ENCODE measurements around the gene CHAF1B.
A peak's percentile ranks its signal among the peaks of the same experiment; 100 is the strongest.

CHAF1B gene

GRCh38 chr21:36425286-36425685, 40.1 kb downstream of the CHAF1B start:
- no peaks in the 10 kb centered on the region for H3K27me3 Mint-ChIP-seq
- no peaks in the 10 kb centered on the region for H3K36me3 Mint-ChIP-seq
- no peak overlapping the region for H3K4me3 Mint-ChIP-seq
- H3K4me1 Mint-ChIP-seq: peaks cover 6% of the 10 kb centered on the region
- H3K9me3 Mint-ChIP-seq: no peaks in the 10 kb centered on the region
- DNase-seq (ENCODE audit: low spot score in 2 of 2) (no peak), ATAC-seq (ENCODE audit: low read depth) (no peak)
- no peak overlapping the region for H3K27ac Mint-ChIP-seq

DNA sequence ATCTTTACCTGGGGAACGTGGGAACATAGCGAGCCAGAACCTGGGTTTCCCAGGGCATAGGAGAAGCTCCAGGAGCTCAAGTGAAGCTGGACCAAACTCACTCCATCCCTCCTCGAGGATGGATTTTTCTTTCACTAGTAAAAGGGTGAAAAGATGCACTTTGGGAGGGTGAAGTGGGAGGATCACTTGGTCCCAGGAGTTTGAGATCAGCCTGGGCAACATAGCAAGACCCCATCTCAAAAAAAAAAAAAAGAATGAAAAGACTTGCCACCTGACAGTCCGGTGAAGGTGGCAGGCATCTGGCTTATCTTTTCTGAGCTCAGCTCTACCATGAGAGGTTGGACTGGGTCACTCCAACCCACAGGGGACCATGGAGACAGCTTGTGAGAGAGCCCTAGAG, 42.3 kb downstream of the CHAF1B start:
- H3K36me3 Mint-ChIP-seq: no peaks in the 10 kb centered on the region
- H3K4me3 Mint-ChIP-seq: no peak overlapping the region
- H3K9me3 Mint-ChIP-seq: no peaks in the 10 kb centered on the region
- DNase-seq (ENCODE audit: low spot score in 2 of 2) (no peak), ATAC-seq (ENCODE audit: low read depth) (no peak)
- H3K27ac Mint-ChIP-seq: no peak overlapping the region
- peaks cover 14% of the 10 kb centered on the region for H3K4me1 Mint-ChIP-seq
- peaks cover 5% of the 10 kb centered on the region for H3K27me3 Mint-ChIP-seq

- H3K4me1 Mint-ChIP-seq: peaks cover 14% of the 10 kb centered on the region
- H3K36me3 Mint-ChIP-seq: no peaks in the 10 kb centered on the region
- ATAC-seq (ENCODE audit: low read depth) (no peak), DNase-seq (ENCODE audit: low spot score in 2 of 2) (no peak)
- H3K4me3 Mint-ChIP-seq: peak overlapping the region; percentile 4
- no peak overlapping the region for H3K27ac Mint-ChIP-seq
- no peaks in the 10 kb centered on the region for H3K9me3 Mint-ChIP-seq
- H3K27me3 Mint-ChIP-seq: peaks cover 7% of the 10 kb centered on the region
Measured at GRCh38 chr21:36428761-36429432, 43.7 kb downstream of the CHAF1B start.

GRCh38 chr21:36429947-36430546, 44.9 kb downstream of the CHAF1B start:
- Mint-ChIP-seq H3K36me3 (no peaks in the 10 kb centered on the region), H3K27ac (peak overlapping the region; percentile 26), H3K27me3 (peaks cover 9% of the 10 kb centered on the region), H3K4me3 (peak overlapping the region; percentile 78), H3K9me3 (no peaks in the 10 kb centered on the region), H3K4me1 (peaks cover 16% of the 10 kb centered on the region)
- DNase-seq (ENCODE audit: low spot score in 2 of 2) (peak; percentile 23 to 29), ATAC-seq (ENCODE audit: low read depth) (peak; percentile 87)

- H3K9me3 Mint-ChIP-seq: no peaks in the 10 kb centered on the region
- H3K27me3 Mint-ChIP-seq: peaks cover 9% of the 10 kb centered on the region
- H3K4me3 Mint-ChIP-seq: peak overlapping the region; percentile 78
- ATAC-seq (ENCODE audit: low read depth) (no peak), DNase-seq (ENCODE audit: low spot score in 2 of 2) (no peak)
- peaks cover 16% of the 10 kb centered on the region for H3K4me1 Mint-ChIP-seq
- no peak overlapping the region for H3K27ac Mint-ChIP-seq
- no peaks in the 10 kb centered on the region for H3K36me3 Mint-ChIP-seq
Measured at GRCh38 chr21:36430841-36431240, 45.6 kb downstream of the CHAF1B start.

DNA sequence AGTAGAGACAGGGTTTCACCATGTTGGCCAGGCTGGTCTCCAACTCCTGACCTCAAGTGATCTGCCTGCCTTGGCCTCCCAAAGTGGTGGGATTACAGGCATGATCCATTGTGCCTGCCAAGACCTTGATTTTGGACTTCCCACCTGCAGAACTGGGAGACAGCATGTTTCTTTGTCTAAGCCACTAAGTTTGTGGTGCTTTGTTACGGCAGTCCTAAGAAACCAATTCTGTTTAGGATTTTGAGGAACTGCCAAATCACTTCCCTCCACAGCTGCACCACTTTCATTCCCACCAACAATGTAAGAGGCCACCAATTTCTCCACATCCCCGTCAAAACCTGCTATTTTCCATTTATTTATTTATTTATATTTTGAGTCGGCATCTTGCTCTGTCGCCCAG, 46.1 kb downstream of the CHAF1B start:
- Mint-ChIP-seq H3K36me3 (no peaks in the 10 kb centered on the region), H3K27ac (no peak overlapping the region), H3K9me3 (no peaks in the 10 kb centered on the region), H3K4me1 (peaks cover 16% of the 10 kb centered on the region), H3K4me3 (no peak overlapping the region), H3K27me3 (peaks cover 9% of the 10 kb centered on the region)
- DNase-seq (ENCODE audit: low spot score in 2 of 2): no peak
- ATAC-seq (ENCODE audit: low read depth): no peak

GRCh38 chr21:36433059-36433709, 48.0 kb downstream of the CHAF1B start:
- no peaks in the 10 kb centered on the region for H3K9me3 Mint-ChIP-seq
- peaks cover 12% of the 10 kb centered on the region for H3K27me3 Mint-ChIP-seq
- no peaks in the 10 kb centered on the region for H3K36me3 Mint-ChIP-seq
- DNase-seq (ENCODE audit: low spot score in 2 of 2) (no peak), ATAC-seq (ENCODE audit: low read depth) (no peak)
- peaks cover 16% of the 10 kb centered on the region for H3K4me1 Mint-ChIP-seq
- no peak overlapping the region for H3K27ac Mint-ChIP-seq
- H3K4me3 Mint-ChIP-seq: no peak overlapping the region

GRCh38 chr21:36434144-36434543, 49.0 kb downstream of the CHAF1B start:
- Mint-ChIP-seq H3K9me3 (no peaks in the 10 kb centered on the region), H3K4me1 (peaks cover 16% of the 10 kb centered on the region), H3K27me3 (peaks cover 12% of the 10 kb centered on the region), H3K4me3 (no peak overlapping the region), H3K27ac (no peak overlapping the region), H3K36me3 (no peaks in the 10 kb centered on the region)
- DNase-seq (ENCODE audit: low spot score in 2 of 2) (no peak), ATAC-seq (ENCODE audit: low read depth) (no peak)

DNA sequence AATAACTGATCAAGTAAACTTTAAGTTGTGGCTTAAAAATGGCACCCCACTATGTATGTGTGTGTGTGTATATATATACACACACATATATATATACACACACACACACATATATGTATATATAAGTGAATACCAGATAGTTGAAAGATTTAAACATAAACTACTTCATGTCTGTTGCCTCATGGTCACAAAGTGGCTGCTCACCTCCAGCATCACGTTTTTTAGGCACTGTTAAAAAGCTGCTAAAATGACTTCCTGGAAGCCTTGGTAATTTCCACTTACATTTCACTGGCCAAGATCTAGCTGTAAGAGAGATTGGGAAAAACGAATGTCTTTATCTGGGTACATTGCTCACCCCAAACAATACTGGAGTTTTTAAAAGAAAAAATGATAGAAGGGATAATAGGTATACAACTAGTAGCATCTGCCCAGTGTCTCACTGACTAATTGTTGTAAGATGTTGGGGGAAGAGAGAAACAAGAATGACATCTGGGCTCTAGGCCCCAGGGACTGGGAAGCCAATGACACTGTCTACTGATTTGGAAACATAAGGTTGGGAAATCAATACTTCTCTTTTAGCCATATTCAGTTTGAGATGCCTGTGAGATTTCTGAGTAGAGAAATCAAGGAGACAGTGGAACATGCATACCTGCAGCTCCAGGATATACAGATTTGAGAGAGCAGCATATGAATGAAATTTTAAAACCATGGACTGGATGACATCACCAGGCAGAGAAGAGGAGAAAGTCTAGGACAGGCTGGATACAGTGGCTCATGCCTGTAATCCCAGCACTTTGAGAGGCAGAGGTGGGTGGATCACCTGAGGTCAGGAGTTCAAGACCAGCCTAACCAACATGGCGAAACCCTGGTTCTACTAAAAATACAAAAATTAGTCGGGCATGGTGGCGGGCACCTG, 51.9 kb downstream of the CHAF1B start:
- Mint-ChIP-seq H3K36me3 (no peaks in the 10 kb centered on the region), H3K27ac (no peak overlapping the region), H3K27me3 (peaks cover 10% of the 10 kb centered on the region), H3K9me3 (no peaks in the 10 kb centered on the region), H3K4me1 (peaks cover 4% of the 10 kb centered on the region), H3K4me3 (no peak overlapping the region)
- ATAC-seq (ENCODE audit: low read depth) (no peak), DNase-seq (ENCODE audit: low spot score in 2 of 2) (no peak)

DNA sequence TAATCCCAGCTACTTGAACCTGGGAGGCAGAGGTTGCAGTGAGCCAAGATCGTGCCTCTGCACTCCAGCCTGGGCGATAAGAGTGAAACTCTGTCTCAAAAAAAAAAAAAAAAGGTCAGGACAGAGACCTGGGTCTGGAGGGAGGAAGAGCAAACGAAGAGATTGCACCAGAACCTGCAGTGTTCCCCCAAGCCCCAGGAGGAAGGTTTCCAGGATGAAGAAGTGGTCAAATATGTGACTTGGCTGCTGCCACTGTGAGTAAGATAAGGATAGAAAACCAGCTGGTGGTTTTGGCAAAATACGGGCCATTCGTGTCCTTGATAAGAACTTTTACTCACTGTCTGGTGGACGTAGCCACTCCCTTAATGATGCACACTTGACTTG, 52.5 kb downstream of the CHAF1B start:
- ATAC-seq (ENCODE audit: low read depth) (no peak), DNase-seq (ENCODE audit: low spot score in 2 of 2) (no peak)
- Mint-ChIP-seq H3K36me3 (no peaks in the 10 kb centered on the region), H3K4me3 (no peak overlapping the region), H3K27ac (no peak overlapping the region), H3K4me1 (peaks cover 2% of the 10 kb centered on the region), H3K9me3 (no peaks in the 10 kb centered on the region), H3K27me3 (peaks cover 5% of the 10 kb centered on the region)

GRCh38 chr21:36441715-36442114, 56.5 kb downstream of the CHAF1B start:
- Mint-ChIP-seq H3K4me1 (no peaks in the 10 kb centered on the region), H3K36me3 (no peaks in the 10 kb centered on the region), H3K4me3 (no peak overlapping the region), H3K27me3 (peaks cover 4% of the 10 kb centered on the region), H3K9me3 (no peaks in the 10 kb centered on the region), H3K27ac (no peak overlapping the region)
- ATAC-seq (ENCODE audit: low read depth): no peak
- no peak for DNase-seq (ENCODE audit: low spot score in 2 of 2)

GRCh38 chr21:36446301-36446700, 61.1 kb downstream of the CHAF1B start:
- no peak for DNase-seq (ENCODE audit: low spot score in 2 of 2)
- peaks cover 2% of the 10 kb centered on the region for H3K27me3 Mint-ChIP-seq
- H3K27ac Mint-ChIP-seq: no peak overlapping the region
- H3K9me3 Mint-ChIP-seq: no peaks in the 10 kb centered on the region
- no peaks in the 10 kb centered on the region for H3K4me1 Mint-ChIP-seq
- no peak for ATAC-seq (ENCODE audit: low read depth)
- H3K4me3 Mint-ChIP-seq: no peak overlapping the region
- no peaks in the 10 kb centered on the region for H3K36me3 Mint-ChIP-seq

DNA sequence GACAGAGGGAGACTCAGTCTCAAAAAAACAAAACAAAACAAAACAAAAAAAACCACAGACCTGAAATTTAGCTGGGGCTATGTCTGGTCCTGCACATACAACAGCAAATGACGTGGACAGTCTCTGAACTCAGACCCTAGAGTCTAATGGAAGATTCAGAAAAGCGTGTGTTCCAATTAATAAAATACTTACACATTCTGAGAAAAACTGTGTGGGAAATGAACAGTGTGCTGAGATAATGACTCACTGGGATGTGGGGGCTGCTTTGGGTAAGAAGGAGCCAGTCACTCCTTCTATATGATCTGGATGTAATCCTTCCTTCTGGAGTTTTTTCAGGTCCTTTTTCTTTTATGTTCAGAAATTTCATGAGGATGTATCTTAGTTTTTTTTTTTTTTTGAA, 65.3 kb downstream of the CHAF1B start:
- Mint-ChIP-seq H3K4me1 (no peaks in the 10 kb centered on the region), H3K27ac (no peak overlapping the region), H3K36me3 (no peaks in the 10 kb centered on the region), H3K27me3 (peaks cover 6% of the 10 kb centered on the region), H3K9me3 (peaks cover 1% of the 10 kb centered on the region), H3K4me3 (no peak overlapping the region)
- no peak for DNase-seq (ENCODE audit: low spot score in 2 of 2)
- no peak for ATAC-seq (ENCODE audit: low read depth)

- no peak overlapping the region for H3K4me3 Mint-ChIP-seq
- no peaks in the 10 kb centered on the region for H3K4me1 Mint-ChIP-seq
- H3K9me3 Mint-ChIP-seq: peaks cover 1% of the 10 kb centered on the region
- ATAC-seq (ENCODE audit: low read depth) (no peak), DNase-seq (ENCODE audit: low spot score in 2 of 2) (no peak)
- no peaks in the 10 kb centered on the region for H3K36me3 Mint-ChIP-seq
- no peak overlapping the region for H3K27ac Mint-ChIP-seq
- peaks cover 6% of the 10 kb centered on the region for H3K27me3 Mint-ChIP-seq
Measured at GRCh38 chr21:36451506-36451905, 66.3 kb downstream of the CHAF1B start.

Data from memory B cell (primary cell).